Measurements from ENCODE around the gene BABAM2.

DNA sequence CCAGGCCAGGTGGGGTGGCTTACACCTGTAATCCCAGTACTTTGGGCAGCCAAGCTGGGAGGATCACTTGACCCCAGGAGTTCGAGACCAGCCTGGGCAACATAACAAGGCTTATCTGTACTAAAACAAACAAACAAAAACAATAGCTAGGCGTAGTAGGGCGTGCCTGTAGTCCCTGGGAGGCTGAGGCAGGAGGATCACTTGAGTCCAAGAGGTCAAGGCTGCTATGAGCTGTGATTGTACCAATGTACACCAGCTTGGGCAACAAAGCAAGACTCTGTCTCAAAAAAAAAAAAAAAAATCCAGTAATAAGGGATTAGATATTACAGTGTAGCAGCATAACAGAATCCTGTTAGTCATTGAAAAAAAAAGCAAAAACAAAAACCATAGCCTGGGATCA is 279.0 kb downstream of the BABAM2 start:
- no peak for TF ChIP-seq EZH2 (IDR thresholded peaks at IDR 0.05; ENCODE audit: insufficient read depth, low read length)
- TF ChIP-seq, protein P1, sequence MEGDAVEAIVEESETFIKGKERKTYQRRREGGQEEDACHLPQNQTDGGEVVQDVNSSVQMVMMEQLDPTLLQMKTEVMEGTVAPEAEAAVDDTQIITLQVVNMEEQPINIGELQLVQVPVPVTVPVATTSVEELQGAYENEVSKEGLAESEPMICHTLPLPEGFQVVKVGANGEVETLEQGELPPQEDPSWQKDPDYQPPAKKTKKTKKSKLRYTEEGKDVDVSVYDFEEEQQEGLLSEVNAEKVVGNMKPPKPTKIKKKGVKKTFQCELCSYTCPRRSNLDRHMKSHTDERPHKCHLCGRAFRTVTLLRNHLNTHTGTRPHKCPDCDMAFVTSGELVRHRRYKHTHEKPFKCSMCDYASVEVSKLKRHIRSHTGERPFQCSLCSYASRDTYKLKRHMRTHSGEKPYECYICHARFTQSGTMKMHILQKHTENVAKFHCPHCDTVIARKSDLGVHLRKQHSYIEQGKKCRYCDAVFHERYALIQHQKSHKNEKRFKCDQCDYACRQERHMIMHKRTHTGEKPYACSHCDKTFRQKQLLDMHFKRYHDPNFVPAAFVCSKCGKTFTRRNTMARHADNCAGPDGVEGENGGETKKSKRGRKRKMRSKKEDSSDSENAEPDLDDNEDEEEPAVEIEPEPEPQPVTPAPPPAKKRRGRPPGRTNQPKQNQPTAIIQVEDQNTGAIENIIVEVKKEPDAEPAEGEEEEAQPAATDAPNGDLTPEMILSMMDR (IDR thresholded peaks at IDR 0.05; ENCODE audit: insufficient read depth, low read depth, low read length) = no peak
